ENCODE results near the gene SLITRK5. TPM values are rescaled to one million over a fixed set of nuclear protein-coding genes. Genes with fewer than 3 reads are reported as not detected.

SLITRK5 gene
- total RNA-seq, 1 experiment from 2014 or later = not detected

DNA sequence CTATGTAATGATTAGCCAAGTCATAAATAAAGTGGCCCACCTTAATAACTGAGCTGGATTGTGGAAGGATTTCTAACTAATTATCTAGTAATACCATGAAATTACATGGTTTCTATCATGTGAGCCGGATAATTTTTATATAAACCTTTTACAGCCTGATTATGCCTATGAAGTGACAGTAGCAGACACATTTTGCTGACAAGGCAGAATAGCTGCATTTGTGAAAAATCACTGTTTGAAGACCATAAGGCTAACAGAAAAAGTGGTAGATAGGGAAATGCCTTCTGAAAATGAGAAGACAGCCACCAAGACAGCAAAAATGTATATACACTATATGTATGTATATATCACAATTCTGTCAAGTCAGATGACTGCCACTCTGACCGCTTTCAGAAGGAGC lies 27.1 kb downstream of the SLITRK5 start:
- no peak overlapping the region for H3K4me3 ChIP-seq (replicated peaks in 1 of 2; ENCODE audit: low read depth in 1 of 2, low read length in 2 of 2)
- ChIA-PET RAD21 (ENCODE audit: low non-redundant PET in 1 of 2, low total read pairs in 2 of 2, uncharacterized antibody in 2 of 2, unreplicated experiment in 2 of 2) (no interaction called here), POLR2A (no interaction called here), CTCF (no interaction called here)
- no peak overlapping the region for H3K27ac ChIP-seq (ENCODE audit: low read depth, low read length)
- no peaks in the 10 kb centered on the region for H3K9me2 ChIP-seq (ENCODE audit: insufficient read depth)
- no TSS peak for BruUV-seq (replicated peaks)
- ATAC-seq (no peak), DNase-seq (ENCODE audit: low read depth, low spot score) (no peak)
- H3K27me3 ChIP-seq (ENCODE audit: insufficient read depth, low read length) = no peaks in the 10 kb centered on the region
- H3K36me3 ChIP-seq (ENCODE audit: control insufficient read depth in 1 of 2, insufficient read depth in 2 of 2, low read length in 2 of 2) = no peaks in the 10 kb centered on the region
- no peak overlapping the region for H3K9ac ChIP-seq (ENCODE audit: low read length)
- no peaks in the 10 kb centered on the region for H3K4me1 ChIP-seq (ENCODE audit: control insufficient read depth in 1 of 2, insufficient read depth in 2 of 2, low read length in 2 of 2)
- no peaks in the 10 kb centered on the region for H4K20me1 ChIP-seq (ENCODE audit: insufficient read depth)
- peaks cover 0 to 6% of the 10 kb centered on the region in 2 experiments; a peak in 1 of 4 replicates for H3K9me3 ChIP-seq (ENCODE audit: control insufficient read depth in 1 of 2, insufficient read depth in 1 of 2, low read depth in 1 of 2, low read length in 2 of 2)
- H3K4me2 ChIP-seq (ENCODE audit: low read length) = no peak overlapping the region
- TF ChIP-seq ELF1 (IDR thresholded peaks at IDR 0.05; ENCODE audit: borderline replicate concordance, low read depth) (no peak), POLR2A (IDR thresholded peaks at IDR 0.05; ENCODE audit: borderline replicate concordance, extremely low read depth, insufficient read depth, insufficient read length) (no peak), EZH2phosphoT487 (IDR thresholded peaks at IDR 0.05; ENCODE audit: borderline replicate concordance) (no peak), ZFX (IDR thresholded peaks at IDR 0.05) (no peak), REST (IDR thresholded peaks at IDR 0.05; ENCODE audit: low read depth) (no peak), RAD21 (IDR thresholded peaks at IDR 0.05; ENCODE audit: low read depth) (no peak)
- TF ChIP-seq, protein P1, sequence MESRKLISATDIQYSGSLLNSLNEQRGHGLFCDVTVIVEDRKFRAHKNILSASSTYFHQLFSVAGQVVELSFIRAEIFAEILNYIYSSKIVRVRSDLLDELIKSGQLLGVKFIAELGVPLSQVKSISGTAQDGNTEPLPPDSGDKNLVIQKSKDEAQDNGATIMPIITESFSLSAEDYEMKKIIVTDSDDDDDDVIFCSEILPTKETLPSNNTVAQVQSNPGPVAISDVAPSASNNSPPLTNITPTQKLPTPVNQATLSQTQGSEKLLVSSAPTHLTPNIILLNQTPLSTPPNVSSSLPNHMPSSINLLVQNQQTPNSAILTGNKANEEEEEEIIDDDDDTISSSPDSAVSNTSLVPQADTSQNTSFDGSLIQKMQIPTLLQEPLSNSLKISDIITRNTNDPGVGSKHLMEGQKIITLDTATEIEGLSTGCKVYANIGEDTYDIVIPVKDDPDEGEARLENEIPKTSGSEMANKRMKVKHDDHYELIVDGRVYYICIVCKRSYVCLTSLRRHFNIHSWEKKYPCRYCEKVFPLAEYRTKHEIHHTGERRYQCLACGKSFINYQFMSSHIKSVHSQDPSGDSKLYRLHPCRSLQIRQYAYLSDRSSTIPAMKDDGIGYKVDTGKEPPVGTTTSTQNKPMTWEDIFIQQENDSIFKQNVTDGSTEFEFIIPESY (IDR thresholded peaks at IDR 0.05; ENCODE audit: extremely low read depth, insufficient replicate concordance, low read length) = no peak
- no peaks in the 10 kb centered on the region for H3K79me2 ChIP-seq (ENCODE audit: insufficient read depth, low read length)
- intact Hi-C loops (cut with micrococcal nuclease) = no loop called here
- no peak overlapping the region for H2AFZ ChIP-seq (ENCODE audit: low read depth, low read length, poor library complexity, severe bottlenecking)
